Karpas-422 (cell line): ENCODE data around the gene GNAQ. TPM values are rescaled to one million over a fixed set of nuclear protein-coding genes. Genes with fewer than 3 reads are reported as not detected.

ENCODE experiments used
- DNase-seq: peaks from one replicate; pipeline ENCODE4 v3.0.0-alpha.2; 2015
- H2AFZ ChIP-seq: fragments of 200-600 bp; sonication (generic); 2 replicates; pipeline ENCODE4 v1.6.1; 2014; ENCODE audit warnings: antibody characterized with exemption, low read length, mixed read lengths
- H3K27ac ChIP-seq: fragments of 200-600 bp; sonication (generic); 2 replicates; pipeline ENCODE4 v1.5.1; 2014; ENCODE audit warnings: mild to moderate bottlenecking, low read length, moderate library complexity
- H3K27me3 ChIP-seq: fragments of 200-600 bp; sonication (generic); 2 replicates; pipeline ENCODE4 v1.6.1; 2014; ENCODE audit warnings: low read length, mixed read lengths
- H3K36me3 ChIP-seq: fragments of 200-600 bp; sonication (generic); 2 replicates; pipeline ENCODE4 v1.6.1; 2014; ENCODE audit warnings: low read length, mixed read lengths; ENCODE audit not compliant: insufficient read depth
- H3K4me1 ChIP-seq: fragments of 200-600 bp; sonication (generic); 2 replicates; pipeline ENCODE4 v1.6.1; 2014; ENCODE audit warnings: mild to moderate bottlenecking, low read length, mixed read lengths
- H3K4me2 ChIP-seq: fragments of 200-600 bp; sonication (generic); 2 replicates; pipeline ENCODE4 v1.6.1; 2014; ENCODE audit warnings: low read length, low read depth, mild to moderate bottlenecking; ENCODE audit not compliant: poor library complexity, severe bottlenecking
- H3K4me3 ChIP-seq: fragments of 200-600 bp; sonication (generic); 2 replicates; pipeline ENCODE4 v1.5.1; 2014; ENCODE audit warnings: mild to moderate bottlenecking, antibody characterized with exemption, low read length, mixed read lengths
- H3K79me2 ChIP-seq: fragments of 200-600 bp; sonication (generic); 2 replicates; pipeline ENCODE4 v1.6.1; 2014; ENCODE audit warnings: mild to moderate bottlenecking, low read length, mixed read lengths
- H3K9ac ChIP-seq: fragments of 200-600 bp; sonication (generic); 2 replicates; pipeline ENCODE4 v1.6.0; 2014; ENCODE audit warnings: low read length
- H3K9me2 ChIP-seq: fragments of 200-600 bp; sonication (generic), shearing (Covaris generic); replicated peaks from 2 replicates; pipeline ENCODE4 v1.6.0; 2014; ENCODE audit warnings: mild to moderate bottlenecking, low read length, moderate library complexity; ENCODE audit not compliant: insufficient read depth
- H3K9me3 ChIP-seq: fragments of 300-700, 200-600 bp; sonication (generic); 2 replicates; pipeline ENCODE4 v1.6.1; 2014; ENCODE audit warnings: low read length, mixed read lengths
- H4K20me1 ChIP-seq: fragments of 200-600 bp; sonication (generic); 2 replicates; pipeline ENCODE4 v1.6.1; 2014; ENCODE audit warnings: mild to moderate bottlenecking, antibody characterized with exemption, low read length, low read depth; ENCODE audit not compliant: insufficient read depth
- total RNA-seq: library from RNA; depleted of rRNA; stranded (reverse); fragments of >200 nt; shearing (Covaris generic); gene quantifications from 2 replicates; pipeline ENCODE4 v1.2.3, GENCODE V29; 2014; ENCODE audit warnings: low replicate concordance

GNAQ gene
- total RNA-seq, 1 experiment from 2014 or later: not detected

GRCh38 chr9:77981907-77982306 lies 49.7 kb downstream of the GNAQ start:
- H3K79me2 ChIP-seq: no peaks in the 10 kb centered on the region

DNA sequence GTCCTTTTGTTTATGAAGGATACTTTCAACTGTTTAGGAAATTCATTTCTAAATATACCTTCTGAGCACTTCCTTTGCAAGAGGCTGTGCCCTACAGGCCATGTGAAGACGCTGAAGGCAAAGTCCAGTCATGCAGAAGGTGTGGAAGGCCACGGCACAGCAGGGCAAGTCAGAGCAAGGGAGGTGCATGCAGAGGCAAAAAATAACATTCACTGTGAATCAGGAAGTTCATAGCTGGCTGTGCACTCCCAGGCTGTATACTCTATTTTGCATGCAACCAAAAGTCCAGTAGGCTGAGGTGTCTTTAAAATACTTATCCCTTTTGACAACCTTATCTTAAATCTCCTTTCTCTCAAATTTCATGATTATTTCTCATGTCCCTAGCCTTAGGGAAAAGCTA lies 50.3 kb downstream of the GNAQ start:
- Histone ChIP-seq H3K79me2 (no peaks in the 10 kb centered on the region), H2AFZ (no peak overlapping the region), H3K4me2 (peak overlapping the region; percentile 17), H3K27me3 (no peaks in the 10 kb centered on the region), H3K4me3 (no peak overlapping the region), H3K36me3 (no peaks in the 10 kb centered on the region), H3K4me1 (peaks cover 19% of the 10 kb centered on the region), H3K9me3 (no peaks in the 10 kb centered on the region), H3K9me2 (no peaks in the 10 kb centered on the region), H3K27ac (no peak overlapping the region), H3K9ac (no peak overlapping the region), H4K20me1 (no peaks in the 10 kb centered on the region; the same call in 1 of the 2 replicates)
- DNase-seq: peak; percentile 58

More at GRCh38 chr9:77981907-77982306, 49.7 kb downstream of the GNAQ start:
- no peak for DNase-seq
- Histone ChIP-seq H3K4me3 (no peak overlapping the region), H3K9me3 (no peaks in the 10 kb centered on the region), H3K9ac (no peak overlapping the region), H3K4me1 (peaks cover 19% of the 10 kb centered on the region), H3K4me2 (peak overlapping the region; percentile 17), H4K20me1 (no peaks in the 10 kb centered on the region; the same call in 1 of the 2 replicates), H3K27ac (no peak overlapping the region), H3K9me2 (no peaks in the 10 kb centered on the region), H3K27me3 (no peaks in the 10 kb centered on the region), H3K36me3 (no peaks in the 10 kb centered on the region), H2AFZ (no peak overlapping the region)

DNA sequence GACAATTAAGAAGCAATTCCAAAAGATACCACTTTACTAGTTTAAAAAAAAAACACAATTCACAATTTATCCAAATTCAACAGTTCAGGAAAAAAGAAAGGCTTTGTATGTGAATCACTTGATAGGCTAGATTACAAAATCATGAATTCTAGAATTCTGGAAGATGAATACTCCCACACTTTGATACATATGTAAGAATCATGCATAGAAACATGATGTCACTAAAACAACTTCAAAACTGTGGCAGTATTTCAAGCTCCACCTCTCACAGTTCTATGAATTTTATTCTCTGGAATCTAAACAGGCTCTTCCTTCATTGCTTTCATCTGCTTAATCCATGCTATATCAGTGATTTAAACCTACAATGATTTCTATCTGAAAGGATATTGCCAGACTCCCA lies 51.0 kb downstream of the GNAQ start:
- H3K9me2 ChIP-seq: no peaks in the 10 kb centered on the region
- H3K9ac ChIP-seq: no peak overlapping the region
- peaks cover 19% of the 10 kb centered on the region for H3K4me1 ChIP-seq
- no peaks in the 10 kb centered on the region; the same call in 1 of the 2 replicates for H4K20me1 ChIP-seq
- no peak overlapping the region for H2AFZ ChIP-seq
- no peak for DNase-seq
- no peaks in the 10 kb centered on the region for H3K79me2 ChIP-seq
- H3K27me3 ChIP-seq: no peaks in the 10 kb centered on the region
- no peaks in the 10 kb centered on the region for H3K9me3 ChIP-seq
- H3K27ac ChIP-seq: no peak overlapping the region
- H3K4me2 ChIP-seq: peak overlapping the region; percentile 17
- no peak overlapping the region for H3K4me3 ChIP-seq
- H3K36me3 ChIP-seq: no peaks in the 10 kb centered on the region

- Histone ChIP-seq H3K9me2 (no peaks in the 10 kb centered on the region), H3K27ac (no peak overlapping the region), H3K36me3 (no peaks in the 10 kb centered on the region), H3K4me3 (no peak overlapping the region), H3K9ac (no peak overlapping the region), H3K27me3 (no peaks in the 10 kb centered on the region), H3K79me2 (no peaks in the 10 kb centered on the region), H3K9me3 (no peaks in the 10 kb centered on the region), H4K20me1 (peaks cover 4% of the 10 kb centered on the region; the same call in 1 of the 2 replicates), H3K4me2 (no peak overlapping the region), H3K4me1 (peaks cover 29% of the 10 kb centered on the region), H2AFZ (no peak overlapping the region)
- peak; percentile 29 for DNase-seq
These were observed 53.4 kb downstream of the GNAQ start for GRCh38 chr9:77978086-77978781.

GRCh38 chr9:77977210-77977611 lies 54.4 kb downstream of the GNAQ start:
- no peaks in the 10 kb centered on the region for H3K27me3 ChIP-seq
- H3K9me2 ChIP-seq: no peaks in the 10 kb centered on the region
- H3K79me2 ChIP-seq: no peaks in the 10 kb centered on the region
- peaks cover 4% of the 10 kb centered on the region; the same call in 1 of the 2 replicates for H4K20me1 ChIP-seq
- H3K9me3 ChIP-seq: no peaks in the 10 kb centered on the region
- DNase-seq: peak; percentile 82
- no peak overlapping the region for H3K27ac ChIP-seq
- no peak overlapping the region for H3K9ac ChIP-seq
- H3K4me3 ChIP-seq: no peak overlapping the region
- no peak overlapping the region for H3K4me2 ChIP-seq
- H3K4me1 ChIP-seq: peaks cover 28% of the 10 kb centered on the region
- no peak overlapping the region for H2AFZ ChIP-seq
- H3K36me3 ChIP-seq: no peaks in the 10 kb centered on the region

GRCh38 chr9:77975806-77976205 lies 55.8 kb downstream of the GNAQ start:
- no peaks in the 10 kb centered on the region for H3K79me2 ChIP-seq
- no peak overlapping the region for H3K9ac ChIP-seq
- no peak for DNase-seq
- no peaks in the 10 kb centered on the region for H3K36me3 ChIP-seq
- H3K4me1 ChIP-seq: peaks cover 14% of the 10 kb centered on the region
- no peaks in the 10 kb centered on the region for H3K9me3 ChIP-seq
- H3K9me2 ChIP-seq: no peaks in the 10 kb centered on the region
- H2AFZ ChIP-seq: no peak overlapping the region
- H4K20me1 ChIP-seq: peaks cover 4% of the 10 kb centered on the region; the same call in 1 of the 2 replicates
- H3K27me3 ChIP-seq: no peaks in the 10 kb centered on the region
- no peak overlapping the region for H3K27ac ChIP-seq
- no peak overlapping the region for H3K4me2 ChIP-seq
- no peak overlapping the region for H3K4me3 ChIP-seq

- no peaks in the 10 kb centered on the region for H3K79me2 ChIP-seq
- no peak overlapping the region for H3K9ac ChIP-seq
- H3K27ac ChIP-seq: no peak overlapping the region
- peaks cover 10% of the 10 kb centered on the region for H3K4me1 ChIP-seq
- no peak for DNase-seq
- peaks cover 4% of the 10 kb centered on the region; the same call in 1 of the 2 replicates for H4K20me1 ChIP-seq
- no peak overlapping the region for H2AFZ ChIP-seq
- H3K4me3 ChIP-seq: no peak overlapping the region
- no peak overlapping the region for H3K4me2 ChIP-seq
- no peaks in the 10 kb centered on the region for H3K9me3 ChIP-seq
- H3K27me3 ChIP-seq: no peaks in the 10 kb centered on the region
- no peaks in the 10 kb centered on the region for H3K9me2 ChIP-seq
- H3K36me3 ChIP-seq: no peaks in the 10 kb centered on the region
These were observed 56.6 kb downstream of the GNAQ start for GRCh38 chr9:77975036-77975435.

DNA sequence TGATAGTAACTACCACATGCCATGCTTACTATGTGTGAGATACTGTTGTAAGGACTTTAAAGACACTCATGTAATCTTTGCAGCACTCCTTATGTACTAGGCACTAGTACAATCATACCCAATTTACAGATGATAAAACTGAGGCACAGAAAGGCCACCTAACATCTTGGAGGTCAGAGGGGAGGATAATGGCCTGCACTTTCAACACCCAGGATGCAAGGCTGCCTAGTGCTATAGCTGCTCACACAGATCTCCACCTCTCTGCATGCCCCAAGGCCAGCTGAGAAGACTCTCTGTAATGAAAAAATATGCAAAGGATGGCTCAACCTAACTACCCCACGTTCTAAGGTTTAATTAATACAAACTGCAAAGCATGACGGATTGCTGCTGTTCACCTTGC lies 57.2 kb downstream of the GNAQ start:
- Histone ChIP-seq H3K9me3 (no peaks in the 10 kb centered on the region), H2AFZ (no peak overlapping the region), H3K27me3 (no peaks in the 10 kb centered on the region), H3K9ac (no peak overlapping the region), H3K4me1 (peaks cover 10% of the 10 kb centered on the region), H3K36me3 (no peaks in the 10 kb centered on the region), H3K9me2 (no peaks in the 10 kb centered on the region), H3K79me2 (no peaks in the 10 kb centered on the region), H3K27ac (no peak overlapping the region), H3K4me3 (no peak overlapping the region), H3K4me2 (no peak overlapping the region), H4K20me1 (peaks cover 4% of the 10 kb centered on the region; the same call in 1 of the 2 replicates)
- DNase-seq: no peak
